ENCODE results near the gene FAM156B.
"Not testable (repeated sequence)": the region's sequence is repeated elsewhere in the genome, so short reads cannot be mapped to it uniquely, and the experiment has no call there.

Gene FAM156B, protein sequence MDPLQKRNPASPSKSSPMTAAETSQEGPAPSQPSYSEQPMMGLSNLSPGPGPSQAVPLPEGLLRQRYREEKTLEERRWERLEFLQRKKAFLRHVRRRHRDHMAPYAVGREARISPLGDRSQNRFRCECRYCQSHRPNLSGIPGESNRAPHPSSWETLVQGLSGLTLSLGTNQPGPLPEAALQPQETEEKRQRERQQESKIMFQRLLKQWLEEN
- total RNA-seq: 0 reads per million in 2 experiments

DNA sequence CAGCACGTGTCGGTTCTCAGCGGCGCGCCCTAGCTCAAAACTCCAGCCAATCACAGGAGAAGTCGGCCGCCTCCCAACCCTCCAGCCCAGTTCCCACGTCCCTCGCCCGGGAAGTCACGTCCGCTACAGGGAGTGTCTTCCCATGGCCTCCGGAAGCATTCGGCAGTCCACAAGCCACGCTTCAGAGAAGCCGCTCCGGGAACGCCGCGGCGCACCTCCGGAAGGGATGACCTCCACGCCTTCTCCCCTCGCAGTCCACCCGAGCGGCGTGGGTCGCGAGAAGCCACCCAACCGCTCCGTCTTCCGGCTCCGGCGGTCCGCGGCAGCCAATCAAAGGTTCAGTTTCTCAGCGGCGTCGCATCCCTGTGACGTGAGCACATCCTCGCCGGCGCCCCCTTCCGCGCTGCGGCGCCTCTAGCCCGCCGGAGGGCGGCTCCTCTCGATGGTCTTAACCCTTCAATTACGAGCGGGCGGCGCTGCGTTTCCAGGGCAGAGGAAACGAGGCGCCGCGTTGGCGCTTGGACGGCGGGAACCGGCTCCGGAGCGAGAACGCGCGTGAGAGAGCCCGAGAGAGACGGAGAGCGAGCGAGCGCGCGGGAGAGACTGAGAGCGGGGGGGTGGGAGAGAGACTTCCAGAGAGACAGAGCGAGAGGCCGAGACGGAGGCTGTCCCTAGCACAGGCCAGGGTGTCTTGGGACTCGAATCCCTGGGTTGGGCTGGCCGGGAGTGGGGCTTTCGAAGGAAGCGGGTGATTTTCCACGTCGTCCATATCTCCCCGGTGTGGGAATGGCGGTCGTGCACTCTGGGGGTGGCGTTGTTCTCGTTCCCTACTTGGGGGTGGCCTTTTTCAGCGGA lies at the start of gene FAM156B:
FAM156B (plus strand) TSS at position 476 of the 855 bp plus-strand sequence. CDS start 9,896 bp downstream, outside the sequence.
- DNase-seq (ENCODE audit: low read depth): not testable (repeated sequence)

DNA sequence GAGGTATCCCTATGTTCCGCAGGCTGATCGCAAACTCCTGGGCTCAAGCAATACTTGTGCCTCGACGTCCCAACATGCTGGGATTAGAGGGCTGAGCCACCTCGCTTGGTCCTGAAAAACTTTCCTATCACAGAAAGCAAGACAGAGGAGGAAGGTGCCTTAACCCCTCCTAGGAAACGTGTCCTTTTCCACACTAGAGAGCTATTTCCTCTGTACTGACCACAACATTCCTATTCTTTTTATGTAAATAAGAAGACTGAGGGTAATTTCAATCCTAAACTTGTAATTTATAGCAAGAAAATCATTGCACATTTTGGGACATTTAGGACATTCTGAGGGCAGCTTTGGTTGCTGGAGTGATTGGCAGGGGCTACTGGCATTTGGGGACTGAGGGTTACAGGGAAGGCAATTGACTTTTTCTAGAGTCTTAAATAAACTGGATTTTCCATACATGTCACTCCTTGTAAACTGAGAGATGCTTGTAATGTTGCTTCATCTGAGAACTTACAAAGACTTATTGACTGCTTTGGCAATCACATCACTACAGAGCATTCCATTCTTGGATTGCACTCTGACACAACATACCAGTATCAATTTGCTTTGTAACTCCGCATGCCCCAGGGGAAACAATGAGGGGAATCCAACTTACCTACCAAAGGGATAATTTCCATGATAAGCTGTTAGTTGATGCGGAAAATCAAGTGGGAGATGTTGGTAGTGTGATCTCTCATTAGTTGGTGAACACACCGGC lies 44.8 kb upstream of the FAM156B start:
- no peak for DNase-seq (ENCODE audit: low read depth)

DNA sequence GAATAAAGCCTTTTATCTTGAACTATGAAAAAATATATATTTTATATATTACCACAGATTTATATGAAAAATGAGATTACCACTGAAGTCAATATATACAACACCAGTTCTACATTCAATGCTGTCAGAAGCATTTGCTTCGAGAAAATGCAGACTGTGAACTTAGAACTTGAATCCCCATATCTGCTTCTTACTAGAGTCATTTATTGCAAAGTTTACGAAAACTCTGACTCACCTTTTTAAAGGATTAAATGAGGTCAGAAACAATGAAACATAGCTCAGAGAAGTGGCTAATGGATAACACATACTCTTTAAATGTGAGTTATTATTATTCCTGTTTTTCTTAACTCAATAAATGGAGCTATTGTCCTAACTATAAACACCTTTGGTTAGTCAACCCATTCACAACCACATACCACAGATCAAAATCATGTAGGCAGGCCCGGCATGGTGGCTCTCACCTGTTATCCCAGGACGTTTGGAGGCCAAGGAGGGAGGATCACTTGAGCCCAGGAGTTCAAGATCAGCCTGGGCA lies 40.1 kb upstream of the FAM156B start:
- DNase-seq (ENCODE audit: low read depth): not testable (repeated sequence)

DNA sequence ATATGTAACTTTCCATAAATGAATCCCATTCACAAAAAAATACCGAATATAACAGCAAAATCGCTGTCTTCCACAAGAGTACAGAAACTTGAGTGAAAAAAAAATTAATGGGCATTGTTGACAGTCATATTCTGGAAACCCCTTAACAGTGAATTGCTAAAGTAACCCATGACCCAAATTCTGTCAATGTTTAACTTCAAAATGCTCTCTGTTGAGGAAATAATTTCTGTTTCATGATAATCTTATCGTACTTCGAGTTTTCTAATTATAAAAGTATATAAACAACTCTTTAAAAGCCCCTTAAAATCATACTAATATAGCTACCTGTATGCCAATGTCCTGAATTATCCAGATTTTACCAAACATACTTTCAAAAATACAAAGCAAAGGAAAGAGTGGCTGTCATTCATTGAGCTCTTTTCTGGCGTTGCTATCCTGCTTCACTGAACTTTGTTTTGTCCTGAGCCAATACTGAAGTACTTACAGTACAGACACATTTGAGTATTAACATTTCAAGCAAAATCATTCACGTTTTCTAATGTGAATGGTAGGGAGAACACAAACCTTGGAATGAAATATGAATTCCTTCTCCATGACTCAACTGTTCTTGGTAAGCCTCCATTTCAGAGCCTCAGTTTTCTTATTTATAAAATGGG lies 31.7 kb upstream of the FAM156B start:
- no peak for DNase-seq (ENCODE audit: low read depth)

DNA sequence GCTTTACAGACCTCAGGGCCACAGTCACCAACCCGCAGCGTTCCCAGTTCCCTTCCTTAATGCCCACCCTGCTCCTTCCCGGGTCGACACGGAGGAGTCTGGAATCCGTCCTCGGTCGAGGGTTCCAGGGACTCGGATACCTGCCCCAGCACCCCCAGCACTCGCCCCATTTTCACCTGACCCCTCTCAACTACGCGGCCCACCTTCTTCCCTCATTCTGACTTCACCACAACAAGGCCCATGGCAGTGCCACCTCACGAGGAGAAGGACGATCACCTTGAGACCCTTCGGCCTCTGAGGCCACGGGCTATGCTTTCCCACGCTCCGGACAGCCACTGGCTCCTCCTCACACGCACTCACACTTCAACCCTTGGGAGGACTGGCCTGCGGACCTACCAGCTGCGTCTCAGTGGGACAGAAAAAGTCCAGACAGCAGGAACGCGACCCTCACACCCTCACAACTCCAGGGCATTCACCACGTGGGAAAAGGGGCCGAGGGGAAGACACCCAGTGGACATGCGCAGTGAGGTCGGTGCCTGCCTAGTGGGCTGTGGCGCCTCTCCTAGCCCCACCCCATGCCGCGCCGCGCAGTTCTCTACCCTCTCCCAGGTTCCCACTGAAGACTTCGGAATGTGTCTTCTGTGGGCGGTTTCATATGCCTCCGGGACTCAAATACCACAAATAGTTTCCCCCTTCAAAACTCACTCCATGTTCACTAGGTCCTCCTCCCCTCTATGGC lies 29.4 kb upstream of the FAM156B start, which contains the start of gene XAGE3:
XAGE3 (minus strand) TSS at position 474 of the 739 bp plus-strand sequence. CDS start 950 bp downstream, outside the sequence.
- DNase-seq (ENCODE audit: low read depth): no peak

DNA sequence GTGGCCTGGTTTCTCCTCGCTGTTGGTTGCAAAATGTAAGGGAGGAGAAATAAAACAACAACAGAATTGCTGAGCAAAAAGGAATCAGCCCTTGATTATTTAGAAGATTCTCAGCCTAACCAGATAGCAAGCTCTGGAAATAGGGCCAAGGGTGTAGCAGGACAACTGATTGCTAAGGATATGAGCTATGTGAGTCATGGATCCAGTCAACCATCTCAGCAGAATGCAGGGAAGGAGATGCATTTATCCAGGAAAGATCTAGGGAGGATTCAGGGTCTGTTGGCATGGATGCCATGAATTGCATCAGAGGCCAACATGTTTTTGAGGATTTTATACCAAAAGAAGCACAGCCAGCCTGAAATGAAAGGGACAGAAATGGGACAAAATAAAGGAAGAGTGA lies 27.1 kb upstream of the FAM156B start:
- DNase-seq (ENCODE audit: low read depth): no peak

DNA sequence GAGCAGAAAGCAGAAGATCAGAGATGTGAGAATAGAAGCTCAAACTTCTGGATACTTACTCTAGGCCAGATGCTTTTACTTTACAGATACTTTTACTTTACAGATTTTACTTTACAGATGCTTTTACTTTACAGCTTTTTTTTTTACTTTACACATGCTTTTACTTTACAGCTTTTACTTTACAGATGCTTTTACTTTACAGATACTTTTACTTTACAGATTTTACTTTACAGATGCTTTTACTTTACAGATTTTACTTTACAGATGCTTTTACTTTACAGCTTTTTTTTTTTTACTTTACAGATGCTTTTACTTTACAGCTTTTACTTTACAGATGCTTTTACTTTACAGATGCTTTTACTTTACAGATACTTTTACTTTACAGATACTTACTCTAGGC lies 23.3 kb upstream of the FAM156B start:
- not testable (repeated sequence) for DNase-seq (ENCODE audit: low read depth)

DNA sequence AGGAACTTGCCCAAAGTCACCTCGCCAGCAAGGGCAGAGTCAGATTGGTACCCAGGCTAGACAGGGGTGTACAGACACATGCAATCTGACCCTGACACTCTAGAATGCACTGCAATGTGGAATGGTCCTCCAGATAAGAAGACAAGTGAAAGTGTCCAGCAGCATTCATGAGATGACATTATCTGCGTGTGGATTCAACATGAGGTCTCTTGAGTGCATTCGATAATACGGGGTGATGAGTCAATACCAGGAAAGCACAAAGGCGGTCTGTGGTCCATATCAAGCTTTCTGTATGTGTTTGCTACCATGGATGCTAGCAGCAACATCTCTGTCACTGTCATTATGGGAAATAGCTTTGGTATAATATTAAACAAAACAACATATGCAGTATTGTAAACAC lies 22.5 kb upstream of the FAM156B start:
- no peak for DNase-seq (ENCODE audit: low read depth)

DNA sequence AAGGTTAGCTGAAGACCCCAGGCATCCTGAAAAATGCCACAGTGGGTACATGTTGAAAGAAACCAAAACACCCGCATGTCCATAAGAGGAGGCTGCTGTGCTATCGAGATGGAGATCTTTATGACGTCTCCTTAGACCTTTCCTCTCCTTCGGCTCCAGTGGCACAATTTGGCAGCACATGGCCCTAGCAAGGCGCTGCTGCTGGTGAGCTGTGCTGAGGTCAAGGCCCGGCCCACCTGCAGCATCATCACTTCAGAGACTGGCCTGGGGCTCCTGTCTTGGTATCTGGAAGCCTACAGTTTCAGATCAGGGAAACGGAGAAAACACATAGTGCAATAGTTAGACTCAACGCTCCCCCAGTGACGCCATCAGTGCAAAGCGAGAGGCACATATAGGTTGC lies 21.7 kb upstream of the FAM156B start:
- DNase-seq (ENCODE audit: low read depth): not testable (repeated sequence)

DNA sequence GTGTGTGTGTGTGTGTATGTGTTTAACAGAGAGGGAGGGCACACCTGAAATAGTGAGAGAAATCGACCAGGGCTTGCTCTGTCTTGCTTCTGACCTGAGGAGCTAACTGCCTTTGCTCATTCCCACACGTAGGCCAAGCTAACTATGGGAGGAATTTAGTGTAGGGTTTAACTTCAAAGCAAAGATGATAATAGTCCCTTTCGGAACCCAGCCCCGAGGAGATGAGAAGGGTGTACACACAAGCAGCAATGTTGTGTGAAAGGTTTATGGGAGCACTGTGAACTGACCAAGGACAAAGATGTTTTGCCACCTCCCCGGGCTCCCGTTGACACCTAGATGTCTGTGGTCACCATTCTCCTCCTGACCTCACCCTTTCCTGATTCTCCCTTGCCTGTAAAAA lies 20.7 kb upstream of the FAM156B start:
- not testable (repeated sequence) for DNase-seq (ENCODE audit: low read depth)

DNA sequence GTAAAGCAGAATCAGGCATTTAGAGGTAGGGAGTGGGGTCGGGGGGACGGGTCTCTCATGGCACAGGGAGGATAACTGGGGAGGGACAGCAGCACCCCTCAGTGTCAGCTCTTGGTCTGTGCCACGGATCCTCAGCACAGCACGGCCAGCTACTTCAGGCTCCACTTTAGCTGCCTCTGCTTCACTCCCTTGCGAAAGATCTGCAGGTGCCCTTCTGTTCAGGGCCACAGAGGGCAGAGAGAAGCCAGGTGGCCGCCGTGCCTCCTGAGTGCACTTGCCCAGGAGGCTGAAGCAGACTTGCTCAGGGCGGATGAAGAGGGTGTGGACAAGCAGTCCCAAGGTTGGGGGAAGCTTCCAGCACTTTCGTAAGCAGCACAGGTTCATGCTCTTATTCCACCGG lies 9.7 kb upstream of the FAM156B start:
- DNase-seq (ENCODE audit: low read depth): not testable (repeated sequence)

DNA sequence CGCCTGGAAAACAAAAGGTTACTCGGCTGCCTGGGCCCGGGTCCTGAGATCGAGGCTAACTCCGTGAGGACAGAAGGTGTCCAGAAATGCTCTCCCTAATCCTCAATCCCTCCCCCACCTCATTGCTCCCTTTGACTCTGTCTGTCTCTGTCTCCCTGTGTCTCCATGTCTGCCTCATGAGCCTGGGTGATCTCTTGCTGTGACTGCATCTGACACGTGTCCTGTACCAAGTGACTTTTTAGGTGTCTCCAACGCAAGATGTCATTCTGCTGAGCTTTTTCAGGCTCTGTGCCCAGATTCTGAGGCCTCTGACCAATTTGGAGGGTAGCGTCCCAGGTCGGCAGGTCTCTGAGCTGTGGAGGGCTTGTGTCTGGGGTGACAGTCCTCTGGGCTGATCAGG lies 9.0 kb upstream of the FAM156B start:
- DNase-seq (ENCODE audit: low read depth): not testable (repeated sequence)

DNA sequence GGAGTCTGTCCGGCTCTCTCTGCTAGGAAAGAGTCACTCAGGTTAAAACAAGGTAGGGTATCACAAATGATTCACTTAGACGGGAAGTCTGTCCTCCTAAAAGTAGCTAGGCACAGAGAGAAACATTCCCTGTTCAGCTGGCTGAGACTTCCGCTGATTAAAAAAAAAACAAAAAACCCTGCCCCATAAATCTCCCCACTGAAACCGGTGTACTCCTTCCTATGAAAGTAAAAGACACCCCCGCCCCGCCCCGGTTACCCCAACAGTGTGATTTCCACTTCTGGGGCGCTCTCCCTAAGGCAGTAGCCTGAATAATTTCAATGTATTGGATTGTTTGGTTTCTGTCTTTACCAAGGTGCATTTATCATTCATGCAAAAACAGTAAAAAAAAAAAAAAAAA lies 692 bp upstream of the FAM156B start:
- not testable (repeated sequence) for DNase-seq (ENCODE audit: low read depth)

DNA sequence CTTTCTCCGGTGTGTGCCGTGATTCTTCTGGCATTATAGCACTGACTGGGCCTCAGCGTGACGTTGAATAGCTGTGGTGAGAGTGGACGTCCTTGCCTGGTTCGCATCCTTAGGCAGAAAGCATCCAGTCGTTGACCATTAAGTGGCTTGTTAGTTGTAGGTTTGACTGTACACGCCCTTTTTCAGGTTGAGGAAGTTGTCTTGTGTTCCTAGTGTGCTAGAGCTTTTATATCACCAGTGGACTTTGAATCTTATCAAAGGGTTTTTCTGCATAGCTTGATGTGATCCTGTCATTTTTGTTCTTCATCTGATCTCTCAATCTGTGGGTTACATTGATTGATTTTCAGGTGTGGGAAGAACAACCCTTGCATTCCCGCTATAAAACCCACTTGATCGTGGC lies 8.4 kb downstream of the FAM156B start:
- not testable (repeated sequence) for DNase-seq (ENCODE audit: low read depth)

DNA sequence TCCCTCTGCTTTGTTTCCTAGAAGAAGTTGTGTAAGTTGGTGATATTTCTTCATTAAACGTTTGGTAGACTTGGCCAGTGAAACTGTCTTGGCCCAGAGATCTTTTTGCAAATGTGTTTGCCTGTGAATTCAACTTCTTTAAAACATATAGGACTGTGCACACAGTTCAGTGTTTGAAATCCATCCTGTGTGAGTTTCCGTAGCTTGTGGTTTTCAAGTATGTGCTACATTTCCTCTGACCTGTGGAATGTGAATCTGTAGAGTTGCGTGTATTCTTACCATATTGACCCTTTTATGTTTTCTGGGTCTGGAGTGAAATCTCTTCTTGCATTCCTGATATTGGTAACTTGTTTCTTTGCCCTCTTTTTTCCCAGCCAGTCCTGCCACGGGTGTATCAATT lies 8.9 kb downstream of the FAM156B start:
- not testable (repeated sequence) for DNase-seq (ENCODE audit: low read depth)

DNA sequence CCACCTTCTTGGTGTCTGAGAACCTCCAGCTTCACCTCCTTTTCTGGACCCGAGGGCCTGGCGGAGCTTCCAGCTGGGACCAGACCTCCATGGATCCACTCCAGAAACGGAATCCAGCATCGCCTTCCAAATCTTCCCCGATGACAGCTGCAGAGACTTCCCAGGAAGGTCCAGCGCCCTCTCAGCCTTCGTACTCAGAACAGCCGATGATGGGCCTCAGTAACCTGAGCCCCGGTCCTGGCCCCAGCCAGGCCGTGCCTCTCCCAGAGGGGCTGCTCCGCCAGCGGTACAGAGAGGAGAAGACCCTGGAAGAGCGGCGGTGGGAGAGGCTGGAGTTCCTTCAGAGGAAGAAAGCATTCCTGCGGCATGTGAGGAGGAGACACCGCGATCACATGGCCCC lies 10.0 kb downstream of the FAM156B start:
- DNase-seq (ENCODE audit: low read depth): not testable (repeated sequence)

DNA sequence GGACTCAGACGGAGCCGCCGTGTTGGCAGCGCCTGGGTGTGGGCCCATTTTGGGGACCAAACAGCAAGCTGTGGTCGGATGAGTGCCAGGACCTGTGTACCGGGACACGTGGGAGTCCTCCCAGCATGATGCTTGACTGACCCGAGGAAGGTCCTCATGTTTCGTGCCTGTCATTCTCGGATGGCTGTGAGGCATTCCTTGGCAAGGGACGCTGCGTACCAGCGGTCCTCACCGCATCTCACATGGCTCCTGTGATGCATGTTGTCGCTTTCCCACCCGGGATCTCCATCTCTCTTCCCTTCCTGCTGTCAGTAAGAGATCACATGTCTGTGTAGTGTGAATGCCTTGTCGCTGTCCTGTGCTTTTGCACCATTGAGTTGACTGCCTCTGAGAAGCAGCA lies 10.8 kb downstream of the FAM156B start:
- not testable (repeated sequence) for DNase-seq (ENCODE audit: low read depth)

DNA sequence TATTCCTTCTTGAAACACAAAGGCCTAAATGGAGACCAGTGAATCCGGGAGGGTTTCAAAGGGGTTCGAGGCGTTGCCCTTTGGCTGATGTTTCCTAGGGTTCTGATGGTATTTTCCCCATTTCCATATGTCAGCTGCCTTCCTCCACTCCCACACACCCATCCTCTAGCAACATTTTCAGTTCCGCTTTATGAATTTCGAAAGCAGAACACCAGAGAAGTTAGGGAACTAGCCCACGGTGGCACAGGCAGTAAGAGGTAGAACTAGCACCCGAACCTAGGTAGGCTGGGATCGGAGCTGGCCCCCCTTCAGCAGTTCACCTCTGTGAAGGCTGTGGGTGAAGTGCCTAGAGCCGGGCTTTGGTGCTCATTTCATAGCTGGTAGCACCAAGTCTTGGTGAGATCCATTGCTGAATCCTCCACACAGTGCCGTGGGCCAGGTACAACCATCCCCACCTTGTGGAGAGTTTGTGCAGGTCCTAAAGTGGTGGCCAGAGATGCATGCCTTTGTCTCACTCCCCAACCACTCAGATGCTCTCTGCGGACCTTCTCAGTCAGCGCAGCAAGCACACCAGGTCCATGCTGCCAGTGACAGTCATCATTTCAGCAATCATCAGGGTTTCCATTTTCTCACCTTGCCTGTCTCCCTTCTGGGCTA lies 12.3 kb downstream of the FAM156B start:
- not testable (repeated sequence) for DNase-seq (ENCODE audit: low read depth)

DNA sequence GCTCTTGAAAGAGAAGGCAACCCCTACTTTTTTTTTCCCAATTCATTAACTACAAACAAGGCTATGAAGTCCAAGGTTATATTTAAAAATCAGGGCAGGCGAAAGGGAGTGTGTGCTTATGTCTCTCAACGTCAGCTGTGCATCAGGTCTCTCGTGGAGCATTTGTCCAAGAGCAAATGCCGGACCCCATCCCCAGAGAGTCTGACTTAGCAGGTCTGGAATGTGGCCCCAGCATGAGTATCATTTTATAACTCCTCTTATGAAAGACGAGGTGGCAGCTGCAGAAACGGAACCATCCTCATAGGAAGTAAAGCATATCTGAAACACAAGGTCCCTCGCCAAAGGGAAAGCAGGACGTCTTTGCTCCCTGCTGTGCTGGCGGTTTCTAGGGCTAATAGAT lies 16.6 kb downstream of the FAM156B start:
- DNase-seq (ENCODE audit: low read depth): not testable (repeated sequence)

DNA sequence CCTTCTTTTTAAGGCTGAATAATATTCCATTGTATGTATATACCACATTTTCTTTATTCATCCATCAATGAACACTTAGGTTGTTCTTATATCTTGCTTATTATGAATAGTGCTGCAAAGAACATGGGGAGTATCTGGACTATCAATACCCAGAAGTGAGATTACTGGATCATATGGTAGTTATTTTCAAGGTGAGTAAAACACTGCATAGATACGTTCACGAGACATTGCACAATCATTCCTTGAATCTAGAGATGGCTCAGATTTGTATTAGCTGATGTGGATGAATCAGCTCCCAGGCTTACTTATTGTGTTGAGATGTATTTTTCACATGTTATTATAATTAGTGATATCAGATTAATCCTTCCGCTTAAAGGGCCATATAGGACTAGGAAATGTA lies 17.6 kb downstream of the FAM156B start:
- not testable (repeated sequence) for DNase-seq (ENCODE audit: low read depth)

Data from T follicular helper cell (primary cell).